AG04450 (cell line): ENCODE results near the gene KREMEN1. TPM values are rescaled to one million over a fixed set of nuclear protein-coding genes. Genes with fewer than 3 reads are reported as not detected.

Experiments used
- CTCF ChIA-PET: fragments of 300-600, 350-600 bp; formaldehyde crosslinking; extraction: SDS; loops from one replicate; lab custom pipeline; 2022; ENCODE audit warnings: antibody characterized with exemption, inconsistent platforms; lab: Charles Lee
- POLR2A ChIA-PET: fragments of 350-600 bp; formaldehyde crosslinking; extraction: SDS; loops from one replicate; lab custom pipeline; 2021; ENCODE audit warnings: antibody characterized with exemption, inconsistent platforms; lab: Yijun Ruan, JAX
- DNase-seq: peaks from one replicate; pipeline ENCODE4 v3.0.0-alpha.2; 2011; ENCODE audit warnings: low read depth, low spot score
- H3K27ac ChIP-seq: one replicate; pipeline ENCODE4 v1.5.1; 2012; ENCODE audit warnings: low read depth, low read length, control low read depth
- H3K27me3 ChIP-seq: one replicate; pipeline ENCODE4 v1.6.0; 2012; ENCODE audit warnings: low read length; ENCODE audit not compliant: control insufficient read depth, insufficient read depth
- H3K4me3 ChIP-seq: 2 replicates; pipeline ENCODE4 v1.5.1; 2011; ENCODE audit warnings: mild to moderate bottlenecking, low read depth, low read length, control low read depth
- H3K9me3 ChIP-seq: 2 replicates; pipeline ENCODE4 v1.5.1; 2012; ENCODE audit warnings: low read length; ENCODE audit not compliant: control insufficient read depth, insufficient read depth
- polyA minus RNA-seq: library from RNA; depleted of rRNA, polyadenylated mRNA; stranded (reverse); fragments of >200 nt; gene quantifications from 2 replicates; pipeline ENCODE4 v1.2.3, GENCODE V29; 2011; rRNA and poly(A)+ RNA removed
- polyA plus RNA-seq: library from polyadenylated mRNA; depleted of rRNA; stranded (reverse); fragments of >200 nt; gene quantifications from 2 replicates; pipeline ENCODE4 v1.2.3, GENCODE V29; 2011; rRNA removed
- TF ChIP-seq, protein P1 (sequence below): IDR thresholded peaks from 2 replicates; pipeline ENCODE4 v1.5.1; 2011; ENCODE audit warnings: low read depth, low read length, control low read depth, inconsistent platforms

Gene KREMEN1
- polyA plus RNA-seq (5.9 and 7.5 TPM in 2 replicates), polyA minus RNA-seq (7.6 and 9.4 TPM in 2 replicates)

DNA sequence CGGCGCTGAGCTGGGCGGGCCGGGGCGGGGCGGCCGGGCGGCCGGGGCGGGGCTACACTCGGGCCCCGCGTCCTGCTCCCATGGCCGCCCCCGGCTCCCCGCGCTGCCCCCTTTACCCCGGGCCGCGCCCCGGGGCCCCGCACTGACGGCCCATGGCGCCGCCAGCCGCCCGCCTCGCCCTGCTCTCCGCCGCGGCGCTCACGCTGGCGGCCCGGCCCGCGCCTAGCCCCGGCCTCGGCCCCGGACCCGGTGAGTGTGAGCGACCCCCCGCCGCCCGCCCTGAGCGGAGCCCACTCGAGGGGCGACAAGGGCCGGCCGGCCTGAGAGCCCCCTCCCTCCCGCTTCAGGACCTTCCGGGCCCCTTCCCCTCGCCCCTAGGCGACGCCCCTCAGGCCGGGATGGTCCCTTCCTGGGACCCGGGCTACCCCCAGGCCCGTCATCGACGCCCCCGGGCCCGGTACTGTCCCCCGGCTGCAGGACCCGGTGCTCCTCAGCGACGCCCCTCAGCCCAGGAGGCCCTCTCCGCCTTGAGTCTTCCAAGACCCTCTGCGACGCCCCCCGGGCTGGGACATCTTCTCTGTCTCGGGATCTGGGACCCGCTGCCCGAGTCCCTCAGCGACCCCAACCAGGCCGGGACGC lies at the start of gene KREMEN1:
Gene KREMEN1 (plus strand): TSS at position 57 of the 639 bp plus-strand sequence. CDS start 96 bp downstream, at position 153.
- no peak within 1 kb of the TSS for H3K27ac ChIP-seq
- ChIA-PET POLR2A (interaction anchor here (0.6 kb wide), 1 partner anchor 17 kb away, joined by 3 read pairs; no protein-coding TSS in a partner anchor), CTCF (interaction anchor here (0.7 to 1.4 kb wide), 2 partner anchors 81 to 173 kb away, joined by 3 read pairs; no protein-coding TSS in a partner anchor)
- H3K4me3 ChIP-seq = peak within 1 kb of the TSS; percentile 70
- H3K9me3 ChIP-seq = peaks cover 9% of the 10 kb centered on the region; the same call in 1 of the 2 replicates
- peaks cover 20% of the 10 kb centered on the region for H3K27me3 ChIP-seq
- TF ChIP-seq, protein P1, sequence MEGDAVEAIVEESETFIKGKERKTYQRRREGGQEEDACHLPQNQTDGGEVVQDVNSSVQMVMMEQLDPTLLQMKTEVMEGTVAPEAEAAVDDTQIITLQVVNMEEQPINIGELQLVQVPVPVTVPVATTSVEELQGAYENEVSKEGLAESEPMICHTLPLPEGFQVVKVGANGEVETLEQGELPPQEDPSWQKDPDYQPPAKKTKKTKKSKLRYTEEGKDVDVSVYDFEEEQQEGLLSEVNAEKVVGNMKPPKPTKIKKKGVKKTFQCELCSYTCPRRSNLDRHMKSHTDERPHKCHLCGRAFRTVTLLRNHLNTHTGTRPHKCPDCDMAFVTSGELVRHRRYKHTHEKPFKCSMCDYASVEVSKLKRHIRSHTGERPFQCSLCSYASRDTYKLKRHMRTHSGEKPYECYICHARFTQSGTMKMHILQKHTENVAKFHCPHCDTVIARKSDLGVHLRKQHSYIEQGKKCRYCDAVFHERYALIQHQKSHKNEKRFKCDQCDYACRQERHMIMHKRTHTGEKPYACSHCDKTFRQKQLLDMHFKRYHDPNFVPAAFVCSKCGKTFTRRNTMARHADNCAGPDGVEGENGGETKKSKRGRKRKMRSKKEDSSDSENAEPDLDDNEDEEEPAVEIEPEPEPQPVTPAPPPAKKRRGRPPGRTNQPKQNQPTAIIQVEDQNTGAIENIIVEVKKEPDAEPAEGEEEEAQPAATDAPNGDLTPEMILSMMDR = no peak
- DNase-seq = no peak

- Histone ChIP-seq H3K27ac (no peak overlapping the region), H3K9me3 (no peaks in the 10 kb centered on the region), H3K4me3 (no peak overlapping the region), H3K27me3 (no peaks in the 10 kb centered on the region)
- POLR2A ChIA-PET = interaction anchor here (0.5 kb wide), 1 partner anchor 167 kb away, joined by 4 read pairs; no protein-coding TSS in a partner anchor
- no peak for DNase-seq
- TF ChIP-seq, protein P1 = no peak
- CTCF ChIA-PET = no interaction called here
These were observed 49.6 kb upstream of the KREMEN1 start for GRCh38 chr22:29023172-29023796.

DNA sequence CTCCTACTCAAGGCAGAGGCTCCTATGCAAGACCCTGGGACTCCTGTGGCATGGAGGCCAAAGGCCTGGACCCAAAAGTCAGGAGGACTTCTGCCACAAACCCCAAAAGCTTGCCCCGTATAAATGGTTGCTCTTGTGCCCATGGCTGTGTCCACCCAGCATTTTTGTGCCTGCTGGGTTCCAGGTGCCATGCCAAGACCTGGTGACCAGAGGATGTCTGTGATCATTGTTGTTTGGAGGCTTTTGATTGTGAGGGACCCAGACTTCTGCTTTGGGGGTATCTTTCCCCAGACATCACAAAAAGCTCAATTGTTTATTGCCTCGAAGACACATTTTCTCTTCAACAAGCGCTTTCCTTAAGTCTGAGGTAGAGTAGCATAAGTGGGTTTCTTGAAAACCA lies 46.3 kb upstream of the KREMEN1 start:
- no peaks in the 10 kb centered on the region for H3K9me3 ChIP-seq
- no peak overlapping the region for H3K27ac ChIP-seq
- H3K4me3 ChIP-seq = no peak overlapping the region
- ChIA-PET POLR2A (no interaction called here), CTCF (interaction anchor here (1.8 kb wide), 1 partner anchor 171 kb away, joined by 6 read pairs; no protein-coding TSS in a partner anchor)
- DNase-seq = no peak
- TF ChIP-seq, protein P1 = no peak
- no peaks in the 10 kb centered on the region for H3K27me3 ChIP-seq

DNA sequence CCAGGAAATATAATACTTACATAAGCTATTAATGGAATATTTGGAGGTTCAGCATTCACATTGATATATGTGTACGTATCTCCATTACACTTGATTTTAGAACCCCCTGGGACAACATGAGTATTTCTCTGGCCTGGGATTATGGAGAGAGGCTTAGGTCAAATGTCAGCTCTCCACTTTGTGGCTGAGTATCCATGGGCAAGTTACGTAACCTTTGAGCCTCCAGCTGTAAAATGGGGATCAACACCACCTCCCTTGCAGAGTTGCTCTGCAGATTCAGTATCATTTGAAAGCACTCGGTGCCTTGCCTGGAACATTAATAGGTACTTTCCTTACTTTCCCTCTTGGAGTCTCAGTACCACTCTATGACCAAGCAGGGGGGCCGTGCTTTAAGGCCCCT lies 44.4 kb upstream of the KREMEN1 start:
- DNase-seq = no peak
- Histone ChIP-seq H3K27me3 (no peaks in the 10 kb centered on the region), H3K27ac (no peak overlapping the region), H3K4me3 (no peak overlapping the region), H3K9me3 (no peaks in the 10 kb centered on the region)
- ChIA-PET CTCF (interaction anchor here (1.7 to 1.8 kb wide), 2 partner anchors 12 to 173 kb away, joined by 6 read pairs; no protein-coding TSS in a partner anchor), POLR2A (interaction anchor here (1.3 kb wide), 1 partner anchor 12 kb away, joined by 5 read pairs; no protein-coding TSS in a partner anchor)
- TF ChIP-seq, protein P1 = no peak
